WTC11 (cell line): ENCODE results near the gene BAMBI. TPM values are rescaled to one million over a fixed set of nuclear protein-coding genes. Genes with fewer than 3 reads are reported as not detected.

Source experiments
- ATAC-seq: fragments of 200-7000 bp; cut with Tn5 transposase; 2 replicates; pipeline ENCODE4 v1.10.0; 2021; ENCODE audit warnings: mild to moderate bottlenecking, moderate library complexity
- CTCF ChIA-PET: fragments of 300-600 bp; sonication (Branson Sonifier 250); formaldehyde crosslinking; loops from one replicate; lab custom pipeline; 2021; ENCODE audit warnings: antibody characterized with exemption; lab: Charles Lee
- POLR2A ChIA-PET: fragments of 350-600 bp; sonication (Branson Sonifier 250); formaldehyde crosslinking; loops from one replicate; lab custom pipeline; 2021; ENCODE audit warnings: antibody characterized with exemption; lab: Charles Lee
- DNase-seq: peaks from one replicate; pipeline ENCODE4 v3.0.0; 2021; ENCODE audit warnings: low spot score
- H3K27ac Mint-ChIP-seq: 2 replicates; pipeline ENCODE4 v1.8.0; 2021; ENCODE audit warnings: mixed read lengths
- H3K27me3 Mint-ChIP-seq: 2 replicates; pipeline ENCODE4 v1.8.0; 2021; ENCODE audit warnings: low read depth, mild to moderate bottlenecking, moderate library complexity, mixed read lengths
- H3K36me3 Mint-ChIP-seq: 2 replicates; pipeline ENCODE4 v1.8.0; 2021; ENCODE audit warnings: mixed read lengths
- H3K4me1 Mint-ChIP-seq: 2 replicates; pipeline ENCODE4 v1.8.0; 2022; ENCODE audit warnings: mixed read lengths
- H3K4me3 Mint-ChIP-seq: 2 replicates; pipeline ENCODE4 v1.8.0; 2021; ENCODE audit warnings: mild to moderate bottlenecking, moderate library complexity, mixed read lengths
- H3K9me3 Mint-ChIP-seq: 2 replicates; pipeline ENCODE4 v1.8.0; 2021; ENCODE audit warnings: mixed read lengths
- CBFB ChIP-seq: sonication (generic); formaldehyde crosslinking; IDR thresholded peaks from 2 replicates; pipeline ENCODE4 v1.8.1; 2022; ENCODE audit warnings: mild to moderate bottlenecking, low read depth, missing genetic modification reagents
- E2F1 ChIP-seq: sonication (generic); formaldehyde crosslinking; IDR thresholded peaks from 2 replicates; pipeline ENCODE4 v1.8.0; 2022; ENCODE audit warnings: mild to moderate bottlenecking, missing genetic modification reagents
- ELF4 ChIP-seq: sonication (generic); formaldehyde crosslinking; IDR thresholded peaks from 2 replicates; pipeline ENCODE4 v1.8.1; 2022; ENCODE audit warnings: low read depth, mild to moderate bottlenecking, moderate library complexity, missing genetic modification reagents
- GABPB1 ChIP-seq: sonication (generic); formaldehyde crosslinking; IDR thresholded peaks from 2 replicates; pipeline ENCODE4 v1.8.1; 2023; ENCODE audit warnings: mild to moderate bottlenecking, missing genetic modification reagents
- IRF1 ChIP-seq: sonication (generic); formaldehyde crosslinking; IDR thresholded peaks from 2 replicates; pipeline ENCODE4 v1.8.0; 2023; ENCODE audit warnings: missing genetic modification reagents
- JAZF1 ChIP-seq: fragments of 250-450 bp; sonication (Bioruptor Pico); IDR thresholded peaks from 2 replicates; pipeline ENCODE4 v1.9.0; 2021; ENCODE audit warnings: moderate library complexity, mild to moderate bottlenecking, inconsistent platforms
- JUN ChIP-seq: sonication (generic); formaldehyde crosslinking; IDR thresholded peaks from 2 replicates; pipeline ENCODE4 v1.8.0; 2023; ENCODE audit warnings: mild to moderate bottlenecking, missing genetic modification reagents
- MAX ChIP-seq: sonication (generic); formaldehyde crosslinking; IDR thresholded peaks from 2 replicates; pipeline ENCODE4 v1.8.0; 2022; ENCODE audit warnings: mild to moderate bottlenecking, missing genetic modification reagents
- MLX ChIP-seq: sonication (generic); formaldehyde crosslinking; IDR thresholded peaks from 2 replicates; pipeline ENCODE4 v1.8.1; 2023; ENCODE audit warnings: mild to moderate bottlenecking, missing genetic modification reagents, moderate library complexity
- MXD4 ChIP-seq: fragments of 250-450 bp; sonication (Bioruptor Pico); IDR thresholded peaks from 2 replicates; pipeline ENCODE4 v1.8.0; 2021; ENCODE audit warnings: mild to moderate bottlenecking, moderate library complexity, borderline replicate concordance
- PRDM15 ChIP-seq: sonication (generic); formaldehyde crosslinking; IDR thresholded peaks from 2 replicates; pipeline ENCODE4 v1.8.0; 2022; ENCODE audit warnings: missing genetic modification reagents
- STAT6 ChIP-seq: sonication (generic); formaldehyde crosslinking; conservative IDR thresholded peaks from 2 replicates; pipeline ENCODE4 v1.8.1; 2023; ENCODE audit warnings: mild to moderate bottlenecking, low read depth, missing genetic modification reagents, moderate library complexity
- TCF7 ChIP-seq: sonication (generic); formaldehyde crosslinking; IDR thresholded peaks from 2 replicates; pipeline ENCODE4 v1.8.0; 2022; ENCODE audit warnings: mild to moderate bottlenecking, low read depth, missing genetic modification reagents, moderate library complexity
- TEAD1 ChIP-seq: sonication (generic); formaldehyde crosslinking; IDR thresholded peaks from 2 replicates; pipeline ENCODE4 v1.8.0; 2022; ENCODE audit warnings: mild to moderate bottlenecking, missing genetic modification reagents
- ZBTB21 ChIP-seq: sonication (generic); formaldehyde crosslinking; IDR thresholded peaks from 2 replicates; pipeline ENCODE4 v1.8.1; 2023; ENCODE audit warnings: mild to moderate bottlenecking, missing genetic modification reagents, borderline replicate concordance
- ZNF281 ChIP-seq: sonication (generic); formaldehyde crosslinking; IDR thresholded peaks from 2 replicates; pipeline ENCODE4 v1.8.0; 2023; ENCODE audit warnings: mild to moderate bottlenecking, missing genetic modification reagents
- ZNF423 ChIP-seq: fragments of 250-450 bp; sonication (Bioruptor Pico); IDR thresholded peaks from 2 replicates; pipeline ENCODE4 v2.1.2; 2022; ENCODE audit warnings: mild to moderate bottlenecking, moderate library complexity
- total RNA-seq: library from RNA; stranded (reverse); gene quantifications from 3 replicates; pipeline ENCODE4 v1.2.3, GENCODE V29; 2021

The BAMBI gene
- total RNA-seq, 1 experiment from 2014 or later: 29.0 TPM

- peaks cover 34% of the 10 kb centered on the region for H3K36me3 Mint-ChIP-seq
- ATAC-seq (no peak), DNase-seq (no peak)
- CTCF ChIA-PET: interaction anchor here (0.6 to 1.5 kb wide), 3 partner anchors 9 to 196 kb away, joined by 3 to 5 read pairs (median 4); no protein-coding TSS in a partner anchor
- peaks cover 57% of the 10 kb centered on the region for H3K4me1 Mint-ChIP-seq
- peak overlapping the region; percentile 78 for H3K27ac Mint-ChIP-seq
- POLR2A ChIA-PET: no interaction called here
- no peaks in the 10 kb centered on the region for H3K27me3 Mint-ChIP-seq
- TF ChIP-seq ZNF281 (CRISPR knock-in tag) (no peak), TEAD1 (CRISPR knock-in tag) (no peak), GABPB1 (CRISPR knock-in tag) (no peak), JUN (CRISPR knock-in tag) (no peak), TCF7 (CRISPR knock-in tag) (no peak), CBFB (no peak), JAZF1 (CRISPR knock-in tag) (no peak), ZNF423 (CRISPR knock-in tag) (no peak), ZBTB21 (CRISPR knock-in tag) (no peak), IRF1 (CRISPR knock-in tag) (no peak), MLX (CRISPR knock-in tag) (no peak), MAX (CRISPR knock-in tag) (no peak), PRDM15 (no peak), ELF4 (CRISPR knock-in tag) (no peak), E2F1 (CRISPR knock-in tag) (no peak), STAT6 (CRISPR knock-in tag) (no peak), MXD4 (CRISPR knock-in tag) (no peak)
- H3K9me3 Mint-ChIP-seq: no peaks in the 10 kb centered on the region
- H3K4me3 Mint-ChIP-seq: peak overlapping the region; percentile 91
These were observed 4.0 kb downstream of the BAMBI start for GRCh38 chr10:28681291-28681763.
